D721Med (cell line): Measurements from ENCODE around the gene CCDC182.

Experiments used
- DNase-seq: peaks from one replicate; pipeline ENCODE4 v3.0.0; 2011; ENCODE audit warnings: low spot score; ENCODE audit not compliant: insufficient read length
- FAIRE-seq: peaks from 2 replicates; lab custom pipeline; 2011; peaks lifted over from hg19 to GRCh38; lab: Jason Lieb, UNC
- CTCF ChIP-seq: IDR thresholded peaks from 2 replicates; pipeline ENCODE4 v1.5.1; 2012; ENCODE audit warnings: mild to moderate bottlenecking, control low read depth; ENCODE audit not compliant: insufficient read depth; ENCODE audit errors: missing control alignments

Gene CCDC182

GRCh38 chr17:57750109-57750871 is 5.2 kb upstream of the CCDC182 start:
- DNase-seq: no peak
- TF ChIP-seq CTCF: no peak
- FAIRE-seq: no peak

GRCh38 chr17:57749701-57750100 is 4.6 kb upstream of the CCDC182 start:
- FAIRE-seq: no peak
- DNase-seq: no peak
- no peak for TF ChIP-seq CTCF

GRCh38 chr17:57747221-57748017 is 2.3 kb upstream of the CCDC182 start:
- FAIRE-seq (peak; percentile 84), DNase-seq (peak; percentile 64)
- peak; percentile 99 for TF ChIP-seq CTCF

- no peak for TF ChIP-seq CTCF
- DNase-seq: no peak
- no peak for FAIRE-seq
Measured at GRCh38 chr17:57746221-57746620, 1.1 kb upstream of the CCDC182 start.

- FAIRE-seq: no peak
- no peak for TF ChIP-seq CTCF
- DNase-seq: no peak
Measured at GRCh38 chr17:57744195-57745170, 616 bp downstream of the CCDC182 start.

- DNase-seq: no peak
- no peak for TF ChIP-seq CTCF
- no peak for FAIRE-seq
Measured at GRCh38 chr17:57740235-57740528, 4.9 kb downstream of the CCDC182 start.
